Measurements from ENCODE around the gene SNX17. TPM values are rescaled to one million over a fixed set of nuclear protein-coding genes. Genes with fewer than 3 reads are reported as not detected.
"Not testable (repeated sequence)": the region's sequence is repeated elsewhere in the genome, so short reads cannot be mapped to it uniquely, and the experiment has no call there.

SNX17 gene
- total RNA-seq: 10 to 100 TPM; 56.4 to 82.1 TPM

GRCh38 chr2:27370026-27370815 lies at the start of gene SNX17, which contains the start of gene EIF2B4:
Gene SNX17, plus strand, starts transcription at chr2:27370616. Its CDS starts 128 bp downstream, at chr2:27370744.
Gene EIF2B4, minus strand, starts transcription at chr2:27370338. Its CDS starts 24 bp downstream, at chr2:27370314.
- DNase-seq (ENCODE audit: low spot score in 2 of 2) (peak; percentile 99), ATAC-seq (peak; percentile 94)
- Mint-ChIP-seq H3K9me3 (no peaks in the 10 kb centered on the region), H3K36me3 (peaks cover 36 to 40% of the 10 kb centered on the region in 2 donors), H3K27ac (peak within 1 kb of the TSS; percentile 95 to 98)

- H3K36me3 Mint-ChIP-seq: peaks cover 6 to 7% of the 10 kb centered on the region in 2 donors
- DNase-seq (ENCODE audit: low spot score in 2 of 2): peak in 1 of 2 donors; percentile 59
- H3K9me3 Mint-ChIP-seq: no peaks in the 10 kb centered on the region
- H3K27ac Mint-ChIP-seq: peak overlapping the region in 1 of 2 donors; percentile 98
- ATAC-seq: peak in 1 of 2 donors; percentile 39
Measured at GRCh38 chr2:27320958-27321543, 49.4 kb upstream of the SNX17 start.

GRCh38 chr2:27322301-27322765 lies 48.1 kb upstream of the SNX17 start:
- ATAC-seq (peak; percentile 7 to 11), DNase-seq (ENCODE audit: low spot score in 2 of 2) (peak in 1 of 2 donors; percentile 57)
- Mint-ChIP-seq H3K27ac (peak overlapping the region; percentile 97 to 98), H3K9me3 (no peaks in the 10 kb centered on the region), H3K36me3 (peaks cover 11 to 17% of the 10 kb centered on the region in 2 donors)

GRCh38 chr2:27322766-27323595 lies 47.4 kb upstream of the SNX17 start, which contains the start of gene MPV17:
Gene MPV17, minus strand, starts transcription at chr2:27323097. Its CDS starts 580 bp downstream, at chr2:27322517.
- DNase-seq (ENCODE audit: low spot score in 2 of 2): peak; percentile 84 to 91
- ATAC-seq: peak; percentile 96 to 98

GRCh38 chr2:27323596-27324285 lies 46.7 kb upstream of the SNX17 start:
- ATAC-seq (no peak), DNase-seq (ENCODE audit: low spot score in 2 of 2) (no peak)
- peaks cover 11 to 17% of the 10 kb centered on the region in 2 donors for H3K36me3 Mint-ChIP-seq
- no peaks in the 10 kb centered on the region for H3K9me3 Mint-ChIP-seq
- peak overlapping the region; percentile 97 to 98 for H3K27ac Mint-ChIP-seq

More at GRCh38 chr2:27322766-27323595, 47.4 kb upstream of the SNX17 start, which contains the start of gene MPV17:
- Mint-ChIP-seq H3K9me3 (no peaks in the 10 kb centered on the region), H3K27ac (peak within 1 kb of the TSS; percentile 97 to 98), H3K36me3 (peaks cover 11 to 17% of the 10 kb centered on the region in 2 donors)

- DNase-seq (ENCODE audit: low spot score in 2 of 2): no peak
- peak overlapping the region in 1 of 2 donors; percentile 98 for H3K27ac Mint-ChIP-seq
- no peak for ATAC-seq
- H3K9me3 Mint-ChIP-seq: no peaks in the 10 kb centered on the region
- peaks cover 11 to 17% of the 10 kb centered on the region in 2 donors for H3K36me3 Mint-ChIP-seq
Measured at GRCh38 chr2:27324720-27325119, 45.7 kb upstream of the SNX17 start.

- H3K36me3 Mint-ChIP-seq: peaks cover 0 to 2% of the 10 kb centered on the region in 2 donors
Measured at GRCh38 chr2:27335311-27335710, 35.1 kb upstream of the SNX17 start.

GRCh38 chr2:27336173-27336572 lies 34.2 kb upstream of the SNX17 start:
- peaks cover 0 to 11% of the 10 kb centered on the region in 2 donors for H3K36me3 Mint-ChIP-seq
- H3K27ac Mint-ChIP-seq: peak overlapping the region in 1 of 2 donors; percentile 29
- DNase-seq (ENCODE audit: low spot score in 2 of 2) (no peak), ATAC-seq (no peak)
- no peaks in the 10 kb centered on the region for H3K9me3 Mint-ChIP-seq

More at GRCh38 chr2:27335311-27335710, 35.1 kb upstream of the SNX17 start:
- no peak for ATAC-seq
- no peaks in the 10 kb centered on the region for H3K9me3 Mint-ChIP-seq
- peak overlapping the region; percentile 29 to 41 for H3K27ac Mint-ChIP-seq
- no peak for DNase-seq (ENCODE audit: low spot score in 2 of 2)

- Mint-ChIP-seq H3K36me3 (peaks cover 0 to 5% of the 10 kb centered on the region in 2 donors), H3K9me3 (no peaks in the 10 kb centered on the region), H3K27ac (no peak overlapping the region)
- ATAC-seq: no peak
- DNase-seq (ENCODE audit: low spot score in 2 of 2): no peak
Measured at GRCh38 chr2:27347641-27348040, 22.8 kb upstream of the SNX17 start.

GRCh38 chr2:27350106-27350693 lies 20.2 kb upstream of the SNX17 start:
- no peaks in the 10 kb centered on the region for H3K36me3 Mint-ChIP-seq
- no peak overlapping the region for H3K27ac Mint-ChIP-seq
- no peak for ATAC-seq
- DNase-seq (ENCODE audit: low spot score in 2 of 2): no peak
- H3K9me3 Mint-ChIP-seq: no peaks in the 10 kb centered on the region

- ATAC-seq (peak; percentile 12 to 17), DNase-seq (ENCODE audit: low spot score in 2 of 2) (no peak)
- peak overlapping the region in 1 of 2 donors; percentile 2 for H3K27ac Mint-ChIP-seq
- no peaks in the 10 kb centered on the region for H3K9me3 Mint-ChIP-seq
- H3K36me3 Mint-ChIP-seq: peaks cover 15% of the 10 kb centered on the region in 2 donors
Measured at GRCh38 chr2:27351802-27352598, 18.4 kb upstream of the SNX17 start.

- not testable (repeated sequence) for H3K27ac Mint-ChIP-seq; ATAC-seq; DNase-seq (ENCODE audit: low spot score in 2 of 2); H3K9me3 Mint-ChIP-seq
- H3K36me3 Mint-ChIP-seq: peaks cover 22 to 23% of the 10 kb centered on the region in 2 donors
Measured at GRCh38 chr2:27353386-27353761, 17.0 kb upstream of the SNX17 start.

GRCh38 chr2:27353762-27354596 lies 16.4 kb upstream of the SNX17 start:
- ATAC-seq (no peak), DNase-seq (ENCODE audit: low spot score in 2 of 2) (no peak)
- Mint-ChIP-seq H3K36me3 (peaks cover 27 to 28% of the 10 kb centered on the region in 2 donors), H3K27ac (no peak overlapping the region), H3K9me3 (no peaks in the 10 kb centered on the region)

- Mint-ChIP-seq H3K9me3 (no peaks in the 10 kb centered on the region), H3K27ac (no peak overlapping the region), H3K36me3 (peaks cover 27 to 28% of the 10 kb centered on the region in 2 donors)
- no peak for DNase-seq (ENCODE audit: low spot score in 2 of 2)
- ATAC-seq: no peak
Measured at GRCh38 chr2:27354597-27354927, 15.9 kb upstream of the SNX17 start.

All from activated naive CD4-positive, alpha-beta T cell treated with anti-CD3 and anti-CD28 coated beads, Interleukin-2, amount 50 U/mL, for 72 hours (primary cell).